Stimulated activated CD4-positive, alpha-beta T cell treated with anti-CD3 and anti-CD28 coated beads, Interleukin-4, amount 100 ng/mL, for 1 hour (primary cell): ENCODE measurements around the gene CDC42BPA.
"Not testable (repeated sequence)": the region's sequence is repeated elsewhere in the genome, so short reads cannot be mapped to it uniquely, and the experiment has no call there.

Experiments
- DNase-seq: peaks from one replicate; pipeline ENCODE4 v3.0.0-alpha.2; 2020

The CDC42BPA gene

GRCh38 chr1:227197064-227197463 is 121.2 kb downstream of the CDC42BPA start:
- no peak for DNase-seq

- peak; percentile 13 for DNase-seq
These were observed 126.1 kb downstream of the CDC42BPA start for GRCh38 chr1:227192163-227192562.

DNA sequence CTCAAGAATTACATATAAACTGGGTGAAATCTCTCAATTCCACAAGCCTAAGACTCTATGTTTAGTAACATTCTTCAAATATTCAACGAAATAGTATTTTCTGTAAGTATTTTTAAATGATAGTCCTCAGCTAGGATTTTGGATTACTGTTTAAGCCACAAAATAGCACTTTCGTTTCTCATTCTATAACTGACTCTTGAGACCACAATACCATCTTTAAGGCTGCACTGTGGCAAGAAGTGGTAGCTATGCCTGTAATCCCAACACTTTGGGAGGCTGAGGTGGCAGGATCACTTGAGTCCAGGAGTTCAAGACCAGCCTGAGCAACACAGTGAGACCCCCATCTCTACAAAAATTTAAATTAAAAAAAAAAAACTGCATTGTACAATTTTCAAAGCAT is 126.7 kb downstream of the CDC42BPA start:
- DNase-seq: no peak

DNA sequence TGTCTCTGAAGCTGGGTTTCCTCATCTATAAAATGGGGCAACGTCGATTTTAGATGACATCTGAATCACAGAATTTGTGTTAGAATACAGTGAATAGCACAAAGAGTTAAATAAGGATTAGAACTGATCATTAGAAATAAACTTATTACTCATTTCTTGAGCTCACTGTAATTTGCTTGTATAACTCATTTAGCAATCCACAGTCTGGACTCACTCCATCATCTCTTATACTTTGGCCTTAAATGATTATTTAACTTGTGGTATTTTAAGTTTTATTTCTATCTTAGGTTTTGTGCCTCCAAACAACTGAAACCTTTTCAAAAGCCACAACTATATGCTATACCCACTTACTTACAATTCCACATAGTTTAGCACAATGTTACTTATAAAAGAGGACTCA is 128.0 kb downstream of the CDC42BPA start:
- DNase-seq: no peak

DNA sequence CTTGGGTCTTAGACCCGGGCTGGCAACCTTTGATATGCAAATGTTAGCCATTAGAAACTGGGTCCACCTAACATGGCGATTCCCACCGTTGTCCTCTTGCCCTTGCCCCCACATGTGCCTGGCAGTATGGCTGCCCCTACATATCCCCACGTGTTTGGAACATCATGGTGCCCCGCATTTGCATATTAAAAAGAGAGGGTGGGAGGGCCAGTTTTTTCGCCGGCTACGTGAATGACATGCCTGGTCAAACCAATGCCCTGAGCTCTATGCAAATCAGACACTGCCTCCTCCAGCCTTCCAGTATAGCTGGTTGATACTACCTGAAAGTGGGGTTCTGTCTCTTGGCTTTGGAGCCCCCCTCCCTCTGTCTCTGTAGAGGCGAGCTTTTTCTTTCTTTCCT is 133.0 kb downstream of the CDC42BPA start:
- DNase-seq: no peak

- no peak for DNase-seq
These were observed 136.3 kb downstream of the CDC42BPA start for GRCh38 chr1:227182012-227182411.

DNA sequence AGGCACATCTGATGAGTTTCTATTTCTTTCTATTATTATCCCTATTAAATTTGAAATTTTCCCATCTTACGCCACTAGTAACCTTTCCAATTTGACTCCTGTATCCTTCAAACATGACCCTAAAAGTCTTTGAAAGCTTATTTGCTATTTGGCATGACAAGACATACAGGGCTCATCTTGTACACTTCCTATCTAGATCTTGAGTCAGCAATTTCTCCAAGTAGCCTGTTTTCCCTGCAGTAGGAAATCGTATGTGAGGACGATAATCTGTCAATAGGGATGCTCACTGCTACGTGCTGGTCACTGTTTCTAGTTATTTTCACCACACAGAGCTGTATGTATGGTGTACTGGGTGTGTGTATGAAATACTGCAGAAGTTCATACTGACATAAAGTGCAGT is 142.7 kb downstream of the CDC42BPA start:
- no peak for DNase-seq

GRCh38 chr1:227174164-227174563 is 144.1 kb downstream of the CDC42BPA start:
- DNase-seq: no peak

- no peak for DNase-seq
These were observed 147.7 kb downstream of the CDC42BPA start for GRCh38 chr1:227170361-227171166.

- no peak for DNase-seq
These were observed 148.9 kb downstream of the CDC42BPA start for GRCh38 chr1:227169343-227169742.

- DNase-seq: no peak
These were observed 150.8 kb downstream of the CDC42BPA start for GRCh38 chr1:227167276-227168101.

GRCh38 chr1:227166559-227166958 is 151.7 kb downstream of the CDC42BPA start:
- no peak for DNase-seq

DNA sequence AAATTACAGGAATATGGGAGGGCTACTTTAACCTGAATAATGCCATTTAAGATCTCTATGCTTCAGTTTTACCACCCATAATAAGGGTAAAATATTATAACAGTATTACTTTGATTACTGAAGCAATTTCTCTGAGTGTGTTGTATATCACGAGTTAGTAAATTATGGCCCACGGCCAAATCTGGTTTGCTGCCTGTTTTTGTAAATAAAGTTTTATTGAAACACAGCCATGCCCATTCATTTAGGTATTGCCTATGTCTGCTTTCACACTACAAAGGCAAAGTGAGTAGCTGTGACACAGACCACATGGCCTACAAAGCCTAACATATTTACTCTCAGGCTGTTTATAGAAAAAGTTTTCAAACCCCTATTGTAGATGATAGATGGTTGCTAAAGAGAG is 156.8 kb downstream of the CDC42BPA start:
- DNase-seq: no peak

- DNase-seq: no peak
These were observed 161.8 kb downstream of the CDC42BPA start for GRCh38 chr1:227156520-227156919.

DNA sequence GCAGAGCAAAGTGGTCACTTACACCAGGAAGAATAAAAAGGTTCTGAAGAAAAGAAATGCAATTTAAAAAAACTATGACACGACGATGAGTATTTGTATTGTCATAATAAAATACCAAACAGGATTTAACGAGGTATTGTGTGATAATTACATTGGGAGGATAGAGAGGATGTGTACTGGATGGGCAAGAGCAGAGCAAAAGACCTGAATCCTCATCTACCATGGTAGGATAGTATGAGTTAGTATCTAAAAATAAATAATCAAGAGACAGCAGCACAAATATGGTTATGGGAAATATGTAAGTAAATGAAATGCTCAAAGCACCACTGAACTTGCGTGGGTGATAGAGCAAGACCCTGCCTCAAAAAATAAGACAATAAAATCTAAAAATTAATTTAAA is 162.6 kb downstream of the CDC42BPA start:
- DNase-seq: no peak

DNA sequence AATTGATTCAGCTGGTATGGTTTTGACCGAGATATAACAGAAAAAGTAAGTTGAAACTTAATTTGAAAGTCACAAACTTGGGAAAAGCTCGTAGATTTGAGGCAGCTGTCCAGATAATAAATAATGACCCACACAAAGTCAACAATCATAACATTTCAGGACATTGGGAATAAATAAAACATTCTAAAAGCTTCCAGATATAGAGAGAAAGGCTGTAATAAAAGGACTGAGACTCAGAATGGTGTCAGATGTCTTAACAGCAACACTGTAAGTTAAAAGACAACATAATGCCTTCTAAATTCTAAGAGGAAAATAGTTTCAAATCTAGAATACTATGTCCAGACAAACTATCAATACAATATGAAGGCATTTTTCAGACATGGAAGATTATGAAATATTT is 163.3 kb downstream of the CDC42BPA start:
- DNase-seq: no peak

- DNase-seq: no peak
These were observed 165.8 kb downstream of the CDC42BPA start for GRCh38 chr1:227152525-227152924.

DNA sequence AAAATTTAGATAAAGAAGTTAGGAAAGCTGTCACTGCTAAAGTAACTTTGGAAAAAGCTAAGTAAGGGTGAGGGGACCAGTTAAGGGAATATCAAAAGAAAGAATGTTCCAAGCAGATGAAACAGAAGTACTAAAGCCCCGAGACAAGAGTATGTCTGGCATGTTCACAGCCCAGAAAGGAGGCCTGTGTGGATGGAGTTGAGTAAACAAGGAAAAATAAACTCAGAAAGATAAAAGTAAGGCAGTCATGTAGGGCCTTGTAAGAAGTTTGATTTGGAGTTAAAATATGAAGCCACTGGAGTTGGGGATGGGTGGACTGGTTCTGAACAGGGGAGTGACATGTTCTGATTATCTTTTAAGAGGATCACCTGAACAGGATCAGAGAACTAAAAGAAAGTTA is 177.9 kb downstream of the CDC42BPA start:
- DNase-seq: no peak

DNA sequence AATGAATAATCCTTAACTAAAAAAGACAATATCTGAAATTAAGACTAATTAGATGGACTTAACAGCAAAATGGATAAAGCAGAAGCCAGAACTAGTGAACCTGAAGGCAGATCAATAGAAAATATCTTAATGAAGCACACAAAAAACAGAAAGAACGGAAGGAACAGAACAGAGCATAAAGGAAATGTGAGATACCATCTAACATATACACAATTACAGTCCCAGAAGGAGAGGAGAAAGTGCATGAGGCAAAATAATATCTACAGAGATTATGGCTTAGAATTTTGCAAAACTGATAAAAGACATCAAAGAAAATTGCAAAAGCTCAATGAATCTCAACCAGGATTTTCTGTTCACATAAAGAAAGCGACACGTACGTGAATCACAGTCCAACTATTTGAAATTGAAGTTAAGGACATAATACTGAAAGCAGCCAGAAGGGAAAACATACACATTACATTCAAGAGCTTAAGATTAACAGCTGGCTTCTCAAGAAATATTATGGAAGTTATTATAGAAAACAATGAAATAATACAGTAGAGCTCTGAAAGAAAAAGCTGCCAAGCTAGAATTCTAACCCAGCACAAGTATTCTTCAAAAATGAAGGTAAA is 182.0 kb downstream of the CDC42BPA start:
- no peak for DNase-seq

DNA sequence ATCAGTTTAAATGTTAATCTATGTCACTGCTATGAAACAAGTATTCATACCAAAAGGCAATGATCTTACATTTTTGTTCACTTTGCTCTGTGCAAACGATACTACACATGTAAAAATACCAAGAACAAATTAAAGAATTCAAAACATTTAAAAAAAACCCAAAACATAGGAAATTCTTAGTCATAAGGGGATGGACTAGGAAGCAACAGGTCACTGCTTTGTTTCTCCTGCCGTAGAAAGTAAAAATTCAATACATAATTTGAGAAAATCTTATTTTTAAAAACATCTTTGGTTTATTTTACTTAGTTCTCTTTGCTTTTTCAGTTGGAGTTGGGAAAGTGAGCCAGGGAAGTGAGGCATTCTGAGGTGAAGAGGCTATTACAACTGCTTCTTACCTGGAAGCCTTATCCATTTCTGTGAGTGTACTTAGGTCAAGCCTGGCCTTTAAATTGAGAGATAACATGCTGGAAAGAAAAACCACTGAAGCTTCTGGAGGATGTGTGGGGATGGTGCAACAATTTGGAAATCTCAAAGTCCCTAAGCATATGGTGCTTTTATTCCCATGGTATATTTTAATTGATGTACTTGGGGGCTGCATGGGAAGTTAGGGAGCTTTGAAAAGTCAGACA is 183.5 kb downstream of the CDC42BPA start:
- no peak for DNase-seq

GRCh38 chr1:227132695-227133094 is 185.6 kb downstream of the CDC42BPA start:
- DNase-seq: not testable (repeated sequence)

DNA sequence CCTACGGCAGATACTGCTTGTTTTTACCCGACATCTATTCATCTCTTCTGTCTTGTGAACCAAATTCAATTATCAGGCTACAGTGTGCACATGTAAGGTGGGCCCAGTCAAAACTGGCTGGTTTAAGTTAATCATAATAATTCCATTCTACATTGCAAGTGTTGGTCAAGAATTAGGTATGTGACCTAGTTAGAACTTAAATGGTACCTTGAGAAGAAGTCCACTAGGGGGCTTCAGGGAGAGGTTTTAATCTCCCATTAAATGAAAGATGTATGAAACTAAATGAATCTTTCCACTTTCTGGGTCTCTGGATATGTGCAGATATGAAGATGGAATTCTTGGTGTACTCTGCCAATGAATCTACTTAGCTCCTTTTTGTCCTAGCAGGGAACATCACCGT is 187.1 kb downstream of the CDC42BPA start:
- no peak for DNase-seq

DNA sequence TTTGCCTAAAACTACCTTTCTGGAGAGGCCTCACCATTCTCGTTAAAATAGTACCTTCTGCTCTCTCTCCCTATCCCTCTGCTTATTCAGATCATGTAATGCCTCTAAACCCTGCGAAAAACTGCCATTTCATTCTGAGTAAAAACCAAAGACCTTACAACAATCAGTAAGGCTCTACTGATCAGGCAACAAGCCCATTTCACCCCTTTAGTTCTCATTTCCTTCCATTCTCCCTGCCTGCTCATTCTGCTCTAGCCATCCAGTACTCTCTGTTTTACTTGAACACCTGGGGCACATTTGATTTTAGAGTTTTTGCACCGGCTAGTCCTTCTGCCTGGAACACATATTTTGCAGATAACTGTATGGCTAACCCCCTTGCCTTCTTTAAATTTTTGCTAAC is 190.4 kb downstream of the CDC42BPA start:
- no peak for DNase-seq
